HG02938 (cell line): ENCODE data around the gene MAN2B2.

Source experiments
- ATAC-seq: cut with Tn5 transposase; IDR thresholded peaks from one replicate; pipeline ENCODE4 v1.9.1; 2021; ENCODE audit warnings: mild to moderate bottlenecking, moderate library complexity; ENCODE audit not compliant: unreplicated experiment

MAN2B2 gene

DNA sequence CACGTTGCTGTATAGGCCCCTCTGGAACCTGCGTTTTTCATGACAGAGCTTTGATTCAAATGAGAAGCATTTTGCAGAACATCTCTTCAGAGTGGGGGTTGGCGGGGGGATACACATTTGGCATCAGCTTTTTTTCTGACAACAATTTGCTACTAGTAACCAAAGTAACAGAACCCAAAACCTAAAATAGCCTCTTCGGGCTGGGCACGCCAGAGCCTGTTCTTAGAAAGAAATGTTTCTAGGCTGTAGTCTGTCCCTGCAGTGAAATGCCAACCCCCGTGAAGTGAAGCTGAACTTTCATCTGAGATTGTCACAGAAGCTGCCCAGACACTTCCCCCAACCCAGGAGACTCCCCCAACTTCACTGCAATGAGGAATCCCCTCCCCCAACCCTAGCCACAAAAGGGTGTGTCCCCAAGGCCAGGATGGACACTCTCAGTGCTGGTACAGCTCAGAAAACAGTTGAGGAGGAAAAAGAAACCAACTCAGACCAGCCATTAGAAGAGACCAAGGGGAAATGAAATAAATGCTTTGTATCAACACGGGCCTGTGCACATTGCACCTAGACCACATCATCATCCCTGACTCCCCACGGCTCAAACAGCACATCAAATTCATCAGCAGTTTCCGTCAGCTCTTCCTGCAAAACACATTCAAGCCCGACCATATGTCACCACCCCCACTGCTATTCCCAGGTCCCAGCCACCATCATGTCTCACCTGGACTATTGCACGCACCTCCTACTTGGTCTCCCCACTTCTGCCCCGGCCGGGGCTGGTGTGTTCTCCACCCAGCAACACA is 8.4 kb upstream of the MAN2B2 start:
- ATAC-seq = no peak

DNA sequence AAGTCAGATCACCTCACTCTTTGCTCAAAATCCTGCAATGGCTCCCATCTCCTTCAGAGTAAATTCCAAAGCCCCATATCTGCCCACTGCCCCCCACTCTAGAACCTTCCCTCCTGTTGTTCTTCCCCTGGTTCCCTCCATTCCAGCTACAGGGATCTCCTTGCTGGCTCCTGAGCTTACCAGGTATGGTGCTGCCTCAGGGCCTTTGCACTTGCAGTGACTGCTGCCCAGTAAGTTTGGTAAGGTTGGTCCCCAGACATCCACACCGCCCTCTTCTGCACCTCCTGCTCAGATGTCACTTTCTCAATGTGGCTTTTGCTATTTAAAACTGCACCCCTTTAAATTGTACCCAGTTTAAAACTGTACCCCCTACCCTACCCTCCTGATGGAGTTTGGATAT is 7.8 kb upstream of the MAN2B2 start:
- no peak for ATAC-seq

DNA sequence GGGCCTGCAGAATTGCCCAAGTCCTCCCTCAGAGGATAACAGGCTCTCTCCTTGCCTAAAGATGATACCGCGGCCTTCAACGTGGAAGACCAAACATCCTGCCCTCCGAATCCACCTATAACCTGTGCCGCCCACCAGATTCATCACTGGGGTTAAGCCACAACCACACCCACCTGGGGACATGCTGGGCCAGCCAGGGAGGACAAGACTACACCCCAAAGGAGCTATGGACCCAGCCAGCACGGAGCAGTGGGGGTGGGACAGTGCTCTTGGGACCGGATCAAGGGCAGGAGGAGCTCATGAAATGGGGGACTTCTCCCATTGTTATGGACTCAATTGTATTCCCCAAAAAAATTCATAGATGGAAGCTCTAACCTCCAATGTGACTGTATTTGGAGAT is 6.8 kb upstream of the MAN2B2 start:
- ATAC-seq = no peak

DNA sequence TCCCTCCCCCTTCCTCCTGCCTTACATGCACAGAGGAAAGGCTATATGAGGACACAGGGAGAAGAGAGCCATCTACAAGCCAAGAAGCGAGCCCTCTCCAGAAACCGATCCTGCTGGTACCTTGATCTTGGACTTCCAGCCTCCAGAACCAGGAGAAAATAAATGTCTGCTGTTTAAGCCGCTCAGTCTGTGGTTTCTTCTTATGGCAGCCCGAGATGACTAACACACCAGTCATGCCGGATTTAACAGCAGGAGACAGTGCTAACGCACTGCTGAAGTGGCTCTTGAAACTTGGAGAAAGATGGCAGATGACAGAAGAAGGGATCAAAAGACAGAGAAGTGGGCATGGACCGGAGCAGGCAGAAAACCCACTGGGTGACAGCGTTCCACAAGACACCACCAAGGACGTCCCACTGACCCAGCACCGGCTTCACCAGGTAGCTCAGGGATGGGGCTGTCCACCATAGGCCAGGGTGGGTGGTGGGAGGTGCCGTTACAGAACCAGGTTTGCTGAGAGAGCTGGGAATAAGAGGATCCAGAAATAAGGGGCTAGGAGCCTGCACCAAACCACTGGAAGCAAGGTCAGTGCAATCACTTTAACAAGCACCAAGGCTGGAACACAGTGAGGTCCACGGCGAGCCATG is 6.2 kb upstream of the MAN2B2 start:
- ATAC-seq = no peak

DNA sequence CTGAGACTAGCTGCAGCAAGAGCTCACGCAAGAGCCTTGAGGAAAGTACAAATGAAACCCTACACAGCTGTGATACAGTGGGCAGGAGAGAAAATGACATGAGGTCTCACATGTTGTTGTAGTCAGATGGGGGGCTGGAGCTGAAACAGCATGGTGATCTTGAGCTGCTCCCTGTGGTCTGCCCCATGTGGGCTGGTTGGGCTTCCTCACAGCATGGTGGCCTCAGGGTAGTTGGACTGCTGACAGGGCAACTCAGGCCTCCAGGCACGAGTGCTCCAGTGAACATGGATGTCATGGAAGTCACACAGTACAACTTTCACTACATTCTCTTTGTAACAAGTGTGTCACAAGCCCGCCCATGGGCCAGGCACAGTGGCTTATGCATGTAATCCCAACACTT is 3.4 kb upstream of the MAN2B2 start:
- ATAC-seq = no peak

DNA sequence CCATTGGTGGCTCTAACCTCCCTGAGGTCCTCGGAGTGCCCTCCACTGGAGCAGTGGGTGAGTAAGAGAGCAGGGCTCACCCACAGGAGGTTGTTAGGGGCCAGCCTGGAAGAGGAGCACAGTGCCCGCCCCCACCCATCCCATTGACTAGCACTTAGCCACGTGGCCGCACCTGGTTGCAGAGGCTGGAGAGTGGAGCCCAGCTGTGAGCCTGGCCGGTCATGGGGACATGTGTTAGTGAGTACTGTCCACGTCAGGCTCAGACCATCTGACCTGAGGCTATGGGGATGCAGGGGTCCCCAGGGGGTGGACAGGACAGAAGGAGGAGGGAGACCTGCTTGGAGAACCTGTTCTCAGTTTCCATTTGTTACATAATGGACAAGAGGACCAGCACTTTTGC is 1.4 kb upstream of the MAN2B2 start:
- no peak for ATAC-seq

DNA sequence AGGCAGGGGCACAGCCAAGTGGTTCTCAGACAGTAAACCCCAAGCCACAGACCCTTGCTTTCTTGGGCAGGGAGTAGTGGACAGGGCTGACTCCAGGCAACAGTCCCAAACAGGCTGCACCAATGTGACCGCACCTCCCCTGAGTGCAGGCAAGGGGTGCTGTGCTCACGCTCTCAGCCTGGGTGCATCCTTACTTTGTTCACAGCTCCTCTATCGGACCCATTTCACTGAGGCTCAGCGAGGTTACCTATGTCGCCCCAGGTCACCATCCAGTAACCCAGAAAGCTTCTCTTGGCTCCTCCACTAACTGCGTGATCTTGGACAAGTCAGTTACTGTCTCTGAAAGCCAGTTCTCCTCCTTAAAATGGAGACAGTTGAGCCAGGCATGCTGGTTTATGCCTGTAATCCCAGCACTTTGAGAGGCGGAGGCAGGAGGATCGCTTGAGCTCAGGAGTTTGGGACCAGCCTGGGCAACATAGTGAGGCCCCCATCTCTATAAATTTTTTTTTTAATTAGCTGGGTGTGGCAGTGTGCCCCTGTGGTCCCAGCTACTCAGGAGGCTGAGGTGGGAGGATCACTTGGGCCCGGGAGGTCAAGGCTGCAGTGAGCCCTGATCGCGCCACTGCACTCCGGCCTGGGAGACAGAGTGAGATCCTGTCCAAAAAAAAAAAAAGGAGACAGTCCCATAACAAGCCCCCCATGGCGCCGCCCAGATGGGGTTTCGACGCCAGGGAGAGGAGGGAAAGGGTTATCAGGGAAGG is 823 bp upstream of the MAN2B2 start:
- peak; percentile 7 for ATAC-seq

DNA sequence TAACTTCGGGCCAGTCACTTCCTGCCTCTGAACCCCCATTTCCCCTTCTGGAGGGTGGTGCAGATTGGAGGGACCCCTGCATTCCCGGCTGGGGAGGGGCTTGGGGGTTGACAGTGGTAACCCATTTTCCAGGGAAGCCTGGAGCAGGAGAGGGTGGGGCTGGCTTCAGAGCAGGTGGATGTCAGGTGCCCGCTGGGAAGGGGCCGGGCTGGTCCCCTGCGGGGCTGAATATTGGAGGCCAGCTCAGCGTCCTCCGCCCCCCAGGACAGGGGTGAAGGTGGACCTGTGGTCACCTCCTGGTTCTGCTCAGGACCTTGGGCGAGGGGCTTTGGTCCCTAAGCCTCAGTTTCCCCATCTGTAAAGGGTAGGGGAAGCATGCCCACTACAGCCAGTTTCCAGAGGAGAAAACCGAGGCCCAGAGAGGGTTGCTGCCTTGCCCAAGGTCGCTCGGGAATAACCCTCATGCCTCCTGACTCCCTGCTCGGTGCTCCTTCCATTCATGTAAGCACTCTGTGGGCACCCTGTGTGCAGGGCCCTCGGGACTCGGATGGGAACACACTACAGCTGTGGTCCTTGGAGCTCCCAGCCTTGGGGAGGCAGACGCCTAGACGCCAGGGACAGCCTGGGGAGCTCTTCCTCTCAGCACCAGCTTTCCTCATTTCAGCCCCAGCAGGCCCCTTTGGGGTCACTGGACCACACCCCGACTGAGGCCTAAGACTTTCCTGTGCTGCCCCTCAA is 683 bp downstream of the MAN2B2 start:
- no peak for ATAC-seq

DNA sequence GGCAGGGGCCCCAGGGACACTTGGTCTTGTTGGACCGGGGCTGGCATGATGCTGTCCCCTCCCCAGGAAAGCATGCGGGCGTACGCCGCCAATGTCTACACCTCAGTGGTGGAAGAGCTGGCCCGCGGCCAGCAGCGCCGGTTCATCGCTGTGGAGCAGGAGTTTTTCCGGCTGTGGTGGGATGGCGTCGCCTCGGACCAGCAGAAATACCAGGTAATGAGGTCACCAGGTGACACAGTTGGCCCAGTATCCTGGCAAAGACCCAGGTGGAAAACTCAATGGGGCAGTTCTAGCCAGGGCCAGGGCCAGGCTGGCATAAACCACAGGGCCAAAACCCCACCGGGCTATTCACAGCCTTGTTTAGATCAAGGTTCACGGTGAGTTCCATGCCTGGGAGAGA is 1.5 kb downstream of the MAN2B2 start:
- ATAC-seq = no peak

DNA sequence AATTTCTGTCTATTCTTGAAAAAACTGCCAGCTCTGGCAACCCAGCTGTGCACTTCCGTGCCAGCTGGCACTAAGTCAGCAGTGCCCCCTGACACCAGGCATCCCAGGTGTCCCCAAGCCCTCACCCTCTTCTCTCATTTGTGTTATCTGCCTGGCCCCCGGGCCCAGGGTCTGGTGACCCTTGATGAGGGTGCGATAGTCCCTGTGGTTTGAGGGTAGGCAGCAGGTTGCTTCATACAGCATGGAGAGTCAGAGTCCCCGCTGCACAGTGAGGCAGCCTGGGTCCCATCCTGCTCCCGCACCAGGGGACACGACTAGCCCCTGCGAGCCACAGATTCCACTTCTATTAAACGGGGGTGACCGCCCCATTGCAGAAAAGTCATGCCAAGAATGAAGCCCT is 1.9 kb downstream of the MAN2B2 start:
- ATAC-seq = no peak

DNA sequence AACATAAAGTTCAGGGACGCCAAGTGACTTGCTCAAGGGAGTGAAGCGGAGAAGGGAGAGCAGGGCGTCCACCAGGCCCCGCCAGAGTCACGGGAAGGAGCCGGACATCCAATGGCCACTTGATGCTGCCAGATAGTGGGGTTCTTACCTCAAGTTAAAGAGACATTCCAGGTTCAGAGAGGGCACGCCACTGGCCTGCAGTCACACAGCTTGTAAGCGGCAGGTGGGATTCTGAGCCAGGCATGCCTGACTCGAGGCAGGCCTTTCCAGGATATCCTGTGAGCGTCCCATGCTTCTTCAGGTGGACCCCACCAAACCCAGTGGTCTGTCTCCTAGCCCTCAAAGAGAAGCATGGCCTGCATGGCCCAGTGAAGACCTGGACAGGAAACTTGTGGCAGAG is 2.4 kb downstream of the MAN2B2 start:
- ATAC-seq = no peak

DNA sequence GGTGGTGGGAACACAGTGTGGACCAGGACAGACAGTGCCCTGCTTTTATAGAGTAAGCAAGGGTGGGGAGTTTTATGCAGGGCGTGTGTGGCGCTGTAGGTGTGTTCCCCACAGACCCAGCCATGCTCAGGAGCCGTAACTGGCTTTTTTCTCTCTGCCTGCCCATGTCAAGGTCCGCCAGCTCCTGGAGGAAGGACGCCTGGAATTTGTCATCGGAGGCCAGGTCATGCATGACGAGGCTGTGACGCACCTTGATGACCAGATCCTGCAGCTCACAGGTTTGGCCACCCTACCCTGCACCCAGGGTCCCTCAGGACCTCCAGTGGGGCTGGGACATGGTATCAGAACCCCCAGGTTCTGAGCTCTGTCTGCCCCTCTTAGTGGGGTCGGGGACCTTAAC is 3.2 kb downstream of the MAN2B2 start:
- ATAC-seq = no peak

DNA sequence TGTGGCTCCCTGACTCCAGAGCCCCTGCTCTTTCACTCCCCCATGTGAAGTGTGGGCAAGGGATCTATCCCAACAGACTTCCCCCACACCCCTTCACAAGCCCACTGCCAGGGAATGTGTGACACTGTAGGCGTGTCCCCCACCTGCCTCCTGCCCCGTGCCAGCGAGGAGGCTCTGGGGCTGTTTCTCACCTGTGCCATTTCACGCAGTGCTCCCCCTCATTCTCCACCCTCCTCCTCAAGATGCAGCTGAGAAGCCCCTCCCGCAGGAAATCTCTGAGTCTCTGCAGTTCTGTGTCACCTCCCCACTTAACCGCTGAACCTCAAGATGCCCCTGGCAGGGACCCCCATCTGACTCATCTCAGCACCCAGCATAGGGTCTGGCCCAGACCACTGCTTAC is 5.4 kb downstream of the MAN2B2 start:
- no peak for ATAC-seq

DNA sequence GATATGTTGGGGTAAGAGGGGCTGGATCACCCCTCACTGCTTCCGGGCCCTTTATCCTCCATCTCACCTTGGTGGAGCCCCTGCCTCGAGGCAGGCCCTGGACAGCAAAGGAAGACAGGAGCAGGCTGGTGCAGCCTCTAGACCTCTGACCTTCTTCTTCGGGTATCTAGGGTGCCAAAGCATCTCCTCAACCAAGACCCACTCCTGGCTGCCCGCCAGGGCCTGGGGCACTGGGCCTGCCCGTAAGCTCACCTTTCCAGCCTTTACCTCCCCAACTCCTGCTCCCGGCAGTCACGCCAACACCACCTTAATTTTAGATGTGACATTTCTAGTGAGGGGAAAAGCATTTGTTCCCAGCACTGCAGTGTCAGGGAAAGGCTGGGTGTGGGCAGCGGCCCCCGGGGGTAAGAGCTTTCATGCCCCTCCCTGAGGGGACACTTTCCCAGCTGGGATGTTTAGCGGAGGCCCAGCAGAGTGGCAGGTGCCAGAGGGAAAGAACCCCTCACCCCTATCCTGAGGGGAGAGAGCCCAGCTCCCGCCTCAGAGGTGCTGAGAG is 6.7 kb downstream of the MAN2B2 start:
- no peak for ATAC-seq

DNA sequence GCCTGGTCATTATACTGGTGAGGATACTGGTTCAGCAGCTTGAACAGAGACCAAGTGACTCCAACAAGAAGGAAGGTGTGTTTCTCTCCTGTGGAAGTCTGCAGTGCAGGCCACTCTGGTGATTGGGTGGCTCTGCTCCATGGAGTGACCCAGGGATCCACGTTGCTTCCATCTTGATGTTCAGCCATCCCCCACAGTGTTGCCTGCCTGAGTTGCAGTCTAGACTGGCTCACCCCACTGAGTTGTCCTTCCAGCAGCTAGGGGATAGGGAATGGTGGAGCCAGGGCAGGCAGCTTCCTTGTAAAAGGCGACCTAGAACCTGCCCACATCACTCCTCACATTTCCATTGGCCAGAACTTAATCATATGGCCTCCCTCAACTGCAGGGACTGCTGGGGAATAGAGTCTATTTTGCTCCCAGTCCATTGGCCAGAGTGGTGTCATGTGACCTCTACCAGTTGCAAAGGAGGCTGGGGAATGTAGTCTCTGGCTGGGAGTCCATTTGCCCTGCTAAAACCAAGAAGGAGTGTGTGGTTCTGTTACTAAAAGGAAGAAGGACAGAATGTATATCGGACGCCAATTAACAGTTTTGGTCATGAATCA is 8.0 kb downstream of the MAN2B2 start:
- ATAC-seq = no peak

DNA sequence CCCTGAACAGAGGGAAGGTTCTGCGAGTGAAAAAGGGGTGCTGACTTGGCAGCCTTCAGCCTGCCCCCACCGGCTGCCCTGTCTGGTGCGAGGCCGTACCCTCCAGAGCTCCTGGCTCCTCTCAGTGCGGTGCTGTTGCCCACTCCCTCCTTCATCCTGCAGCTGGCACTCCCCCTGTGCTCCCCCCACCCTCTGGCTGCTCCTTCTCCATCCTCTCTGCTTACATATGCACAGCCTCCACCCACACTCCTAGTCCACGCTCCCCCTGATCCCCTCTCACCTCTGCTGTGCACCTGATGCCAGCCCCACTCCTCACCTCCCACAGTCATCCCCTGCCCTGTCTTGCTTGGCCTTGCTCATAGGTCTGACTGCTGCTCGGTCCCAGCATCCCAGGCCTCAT is 9.9 kb downstream of the MAN2B2 start:
- ATAC-seq = no peak

DNA sequence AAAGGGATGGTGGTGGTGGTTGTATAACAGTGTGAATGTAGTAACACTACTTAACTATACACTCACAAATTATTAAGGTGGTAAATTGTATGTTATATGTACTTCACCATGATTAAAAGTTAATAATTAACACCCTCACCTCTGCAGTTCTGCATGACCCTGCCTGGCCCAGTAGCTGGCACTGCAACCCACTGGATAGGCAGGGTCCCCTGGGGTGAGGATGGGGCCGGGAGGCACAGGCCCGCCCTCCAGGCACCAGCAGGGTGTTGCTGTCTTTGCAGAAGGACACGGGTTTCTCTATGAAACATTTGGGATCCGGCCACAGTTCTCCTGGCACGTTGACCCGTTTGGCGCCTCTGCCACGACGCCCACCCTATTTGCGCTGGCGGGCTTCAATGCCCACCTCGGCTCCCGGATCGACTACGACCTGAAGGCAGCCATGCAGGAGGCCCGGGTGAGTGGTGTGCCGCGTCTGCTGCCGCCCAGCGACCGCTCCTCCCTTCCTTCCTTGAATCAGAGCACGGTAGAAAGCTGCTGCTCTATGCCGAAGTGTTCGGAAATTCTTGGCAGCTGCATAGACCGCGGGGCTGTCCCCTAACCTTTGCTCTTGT is 11.8 kb downstream of the MAN2B2 start:
- no peak for ATAC-seq

DNA sequence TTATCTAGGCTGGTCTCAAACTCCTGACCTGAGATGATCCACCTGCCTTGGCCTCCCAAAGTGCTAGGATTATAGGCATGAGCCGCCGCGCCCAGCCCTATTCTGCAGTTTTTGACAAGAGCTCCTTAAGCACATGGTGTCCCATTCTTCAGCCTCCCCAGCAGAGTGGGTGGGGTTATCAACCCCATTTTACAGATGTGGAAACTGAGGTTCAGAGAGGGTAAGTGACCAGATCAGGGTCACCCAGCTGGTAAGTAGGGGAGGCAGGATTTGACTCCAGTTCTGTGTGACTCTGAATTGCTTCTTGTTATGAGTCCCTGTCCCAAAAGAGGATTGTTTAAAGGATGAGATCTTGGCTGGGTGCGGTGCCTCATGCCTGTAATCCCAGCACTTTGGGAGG is 14.5 kb downstream of the MAN2B2 start:
- ATAC-seq = no peak

DNA sequence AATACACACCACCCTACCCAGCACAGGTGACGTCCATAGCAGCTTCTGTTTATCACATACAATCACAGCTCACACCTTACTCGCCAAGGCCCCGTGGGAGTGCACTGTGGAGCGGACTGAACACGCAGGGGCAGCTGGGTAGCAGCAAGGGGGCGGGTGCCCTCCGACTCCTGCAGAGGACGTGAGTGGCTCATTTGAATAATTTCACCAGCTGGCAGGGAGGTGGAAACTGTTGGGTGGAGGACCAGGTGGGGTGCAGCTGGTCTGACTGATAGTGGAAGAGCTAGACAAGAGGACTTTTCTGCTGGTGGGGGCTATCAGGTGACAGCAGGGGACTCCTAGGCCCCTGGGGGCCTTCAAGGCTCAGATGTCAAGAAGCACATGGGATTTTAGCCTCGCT is 16.3 kb downstream of the MAN2B2 start:
- peak; percentile 44 for ATAC-seq

DNA sequence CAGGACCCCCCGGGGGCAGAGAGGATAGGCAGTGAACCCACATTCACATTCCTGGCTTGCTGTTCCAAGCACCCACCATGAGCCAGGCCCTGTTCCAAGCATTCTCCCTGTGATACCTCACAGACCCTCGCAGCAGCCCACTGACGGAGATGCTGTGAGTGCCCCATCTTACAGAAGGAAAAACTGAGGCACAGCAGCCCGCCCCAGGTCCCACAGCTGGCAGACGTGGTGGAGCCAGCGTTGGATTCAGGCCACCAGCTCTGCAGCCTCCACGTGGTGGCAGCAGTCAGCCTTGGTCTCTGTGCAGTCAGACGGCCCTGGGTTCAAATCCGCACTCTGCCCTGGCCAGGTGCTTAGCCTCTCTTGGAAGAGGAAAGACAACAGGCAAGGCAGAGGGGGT is 16.8 kb downstream of the MAN2B2 start:
- ATAC-seq = no peak
